Lower leg skin (tissue), 3 donors: ENCODE data around the gene METRN.

Source experiments
- CTCF ChIP-seq, 3 donors: fragments of 450-650 bp; IDR thresholded peaks; one replicate each; pipeline ENCODE4 v1.5.1; 2016; ENCODE audit warnings: antibody characterized with exemption in 3 of 3, mild to moderate bottlenecking in 3 of 3, moderate library complexity in 2 of 3
- POLR2A ChIP-seq, 2 donors: fragments of 450-650 bp; IDR thresholded peaks; one replicate each; pipeline ENCODE4 v1.6.1; 2016 to 2017; ENCODE audit warnings: antibody characterized with exemption in 2 of 2, mild to moderate bottlenecking in 1 of 2, moderate library complexity in 1 of 2

DNA sequence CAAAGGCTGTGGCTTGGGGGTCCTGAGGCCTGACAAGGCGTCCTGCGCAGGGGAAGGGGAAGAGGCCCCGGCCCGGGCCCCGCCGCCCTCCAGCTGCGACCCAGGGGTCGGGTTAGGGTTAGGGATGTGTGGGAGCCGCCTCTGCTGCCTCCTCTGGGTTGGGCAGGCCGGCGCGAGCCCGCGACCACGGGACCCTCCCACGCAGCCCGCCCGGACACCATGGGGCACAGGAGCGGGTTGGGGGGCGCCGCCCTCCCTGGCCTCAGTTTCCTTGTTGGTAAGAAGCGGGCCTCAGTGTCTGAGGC is 25.5 kb downstream of the METRN start:
- TF ChIP-seq CTCF (IDR thresholded peaks at IDR 0.05) (no peak), POLR2A (IDR thresholded peaks at IDR 0.05) (no peak)
